Measurements from ENCODE around the gene SNAP91.
"Not testable (repeated sequence)": the region's sequence is repeated elsewhere in the genome, so short reads cannot be mapped to it uniquely, and the experiment has no call there.

Gene SNAP91, protein sequence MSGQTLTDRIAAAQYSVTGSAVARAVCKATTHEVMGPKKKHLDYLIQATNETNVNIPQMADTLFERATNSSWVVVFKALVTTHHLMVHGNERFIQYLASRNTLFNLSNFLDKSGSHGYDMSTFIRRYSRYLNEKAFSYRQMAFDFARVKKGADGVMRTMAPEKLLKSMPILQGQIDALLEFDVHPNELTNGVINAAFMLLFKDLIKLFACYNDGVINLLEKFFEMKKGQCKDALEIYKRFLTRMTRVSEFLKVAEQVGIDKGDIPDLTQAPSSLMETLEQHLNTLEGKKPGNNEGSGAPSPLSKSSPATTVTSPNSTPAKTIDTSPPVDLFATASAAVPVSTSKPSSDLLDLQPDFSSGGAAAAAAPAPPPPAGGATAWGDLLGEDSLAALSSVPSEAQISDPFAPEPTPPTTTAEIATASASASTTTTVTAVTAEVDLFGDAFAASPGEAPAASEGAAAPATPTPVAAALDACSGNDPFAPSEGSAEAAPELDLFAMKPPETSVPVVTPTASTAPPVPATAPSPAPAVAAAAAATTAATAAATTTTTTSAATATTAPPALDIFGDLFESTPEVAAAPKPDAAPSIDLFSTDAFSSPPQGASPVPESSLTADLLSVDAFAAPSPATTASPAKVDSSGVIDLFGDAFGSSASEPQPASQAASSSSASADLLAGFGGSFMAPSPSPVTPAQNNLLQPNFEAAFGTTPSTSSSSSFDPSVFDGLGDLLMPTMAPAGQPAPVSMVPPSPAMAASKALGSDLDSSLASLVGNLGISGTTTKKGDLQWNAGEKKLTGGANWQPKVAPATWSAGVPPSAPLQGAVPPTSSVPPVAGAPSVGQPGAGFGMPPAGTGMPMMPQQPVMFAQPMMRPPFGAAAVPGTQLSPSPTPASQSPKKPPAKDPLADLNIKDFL

DNA sequence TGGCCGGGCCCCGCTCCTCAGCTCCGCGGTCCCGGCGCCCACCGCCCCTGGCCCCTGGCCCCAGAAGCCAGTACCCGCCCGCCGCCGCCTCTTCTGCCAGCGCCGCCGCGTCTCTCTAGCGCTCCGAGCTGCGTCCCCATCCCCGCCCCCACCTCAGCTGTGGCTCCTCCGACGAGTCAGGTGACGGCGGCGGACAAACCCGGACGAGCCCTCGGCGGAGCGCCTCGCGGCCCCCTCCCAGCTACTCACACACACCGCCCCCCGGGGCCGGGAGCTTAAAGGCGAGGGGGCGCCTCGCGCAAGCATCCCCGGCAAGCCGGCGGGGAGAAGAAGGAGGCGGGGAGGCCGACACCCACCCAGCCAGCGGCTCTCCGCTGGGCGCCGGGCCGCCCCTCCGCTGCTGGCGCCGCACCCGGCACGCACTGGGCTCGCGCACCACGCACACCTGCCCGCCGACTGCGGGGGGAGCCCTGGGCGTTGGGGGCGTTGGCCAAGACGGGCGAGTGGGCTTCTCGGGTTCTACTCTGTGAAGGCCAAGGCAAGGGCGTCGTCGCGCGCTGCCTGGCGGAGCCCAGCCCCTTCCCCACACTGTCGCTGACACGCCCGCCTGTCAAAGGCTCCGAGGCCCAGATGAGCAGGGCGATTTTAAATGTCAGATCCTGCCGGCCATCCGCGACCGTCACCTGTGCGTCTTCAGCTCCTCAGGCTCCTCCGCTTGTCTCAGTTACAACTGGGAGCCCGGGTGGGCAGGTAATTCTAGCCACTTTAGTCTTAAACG is at the start of gene SNAP91:
Gene SNAP91 (minus strand): TSS at position 132 of the 778 bp plus-strand sequence. CDS start 1,174 bp downstream, outside the sequence.
- no peak for DNase-seq

DNA sequence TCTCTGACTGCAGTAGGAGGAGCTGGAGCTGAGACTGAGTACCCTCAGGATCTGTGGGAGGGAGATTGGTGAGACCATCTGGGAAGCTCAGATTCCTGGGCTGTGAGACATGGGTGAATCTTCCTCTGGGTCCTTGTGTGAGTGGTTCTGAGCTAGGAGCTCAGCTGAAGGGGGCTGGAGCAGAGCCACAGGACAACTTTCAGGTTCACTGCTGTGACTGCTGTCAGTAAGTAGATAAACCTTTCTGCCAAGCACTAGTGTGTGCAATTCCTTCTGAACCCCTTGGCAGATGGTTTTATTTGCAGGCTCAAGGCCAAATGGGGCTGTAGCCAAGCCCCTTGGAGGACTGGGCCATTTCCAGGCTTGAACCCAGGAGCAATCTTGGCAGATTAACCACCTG is 49.6 kb upstream of the SNAP91 start:
- DNase-seq, result no peak

DNA sequence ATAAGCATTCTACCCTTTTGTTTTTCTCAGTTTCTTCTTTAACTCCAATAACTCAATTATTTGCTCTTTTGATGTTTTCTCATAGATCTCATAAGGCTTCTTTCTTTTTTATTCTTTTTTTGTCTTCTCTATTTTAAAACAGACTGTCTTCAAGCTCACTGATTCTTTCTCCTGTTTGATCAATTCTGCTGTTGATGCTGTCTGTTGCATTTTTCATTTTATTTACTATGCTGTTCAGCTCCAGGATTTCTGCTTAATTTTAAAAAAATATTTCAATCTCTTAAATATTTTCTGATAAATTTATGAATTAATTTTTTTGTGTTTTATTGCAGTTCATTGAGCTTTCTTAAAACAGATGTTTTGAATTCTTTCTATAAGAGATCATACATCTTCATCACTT is 48.1 kb upstream of the SNAP91 start:
- no peak for DNase-seq

DNA sequence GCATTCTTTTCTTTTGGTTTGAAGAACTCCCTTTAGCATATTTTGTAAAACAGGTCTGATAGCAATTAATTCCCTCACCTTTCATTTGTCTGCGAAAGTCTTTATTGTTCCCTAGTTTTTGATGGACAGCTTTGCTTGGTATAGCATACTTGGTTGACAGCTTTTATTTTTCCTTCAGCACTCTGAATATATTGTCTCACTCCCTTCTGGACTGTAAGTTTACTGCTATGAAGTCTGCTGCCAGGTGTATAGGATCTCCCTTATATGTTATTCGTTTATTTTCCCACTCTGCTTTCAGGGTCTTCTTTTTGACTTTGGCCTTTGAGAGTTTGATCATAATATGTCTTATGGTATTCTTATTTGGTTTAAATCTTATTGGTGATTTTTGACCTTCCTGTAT is 47.7 kb upstream of the SNAP91 start:
- no peak for DNase-seq

DNA sequence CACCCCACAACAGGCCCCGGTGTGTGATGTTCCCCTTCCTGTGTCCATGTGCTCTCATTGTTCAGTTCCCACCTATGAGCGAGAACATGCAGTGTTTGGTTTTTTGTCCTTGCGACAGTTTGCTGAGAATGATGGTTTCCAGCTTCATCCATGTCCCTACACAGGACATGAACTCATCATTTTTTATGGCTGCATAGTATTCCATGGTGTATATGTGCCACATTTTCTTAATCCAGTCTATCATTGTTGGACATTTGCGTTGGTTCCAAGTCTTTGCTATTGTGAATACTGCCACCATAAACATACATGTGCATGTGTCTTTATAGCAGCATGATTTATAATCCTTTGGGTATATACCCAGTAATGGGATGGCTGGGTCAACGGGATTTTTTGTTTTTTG is 43.5 kb upstream of the SNAP91 start:
- not testable (repeated sequence) for DNase-seq

DNA sequence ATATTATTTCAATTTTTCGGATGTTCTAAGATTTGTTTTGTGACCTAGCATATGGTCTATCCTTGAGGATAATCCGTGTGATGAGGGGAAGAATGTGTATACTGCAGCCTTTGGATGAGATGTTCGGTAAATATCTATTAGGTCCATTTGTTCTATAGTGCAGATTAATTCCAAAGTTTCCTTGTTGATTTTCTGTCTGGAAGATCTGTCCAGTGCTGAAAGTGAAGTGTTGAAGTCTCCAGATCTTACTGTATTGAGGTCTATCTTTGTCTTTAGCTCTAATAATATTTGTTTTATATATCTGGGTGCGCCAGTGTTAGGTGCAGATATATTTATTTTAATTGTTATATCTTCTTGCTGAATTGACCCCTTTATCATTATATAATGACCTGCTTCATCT is 32.2 kb upstream of the SNAP91 start:
- DNase-seq, result no peak

DNA sequence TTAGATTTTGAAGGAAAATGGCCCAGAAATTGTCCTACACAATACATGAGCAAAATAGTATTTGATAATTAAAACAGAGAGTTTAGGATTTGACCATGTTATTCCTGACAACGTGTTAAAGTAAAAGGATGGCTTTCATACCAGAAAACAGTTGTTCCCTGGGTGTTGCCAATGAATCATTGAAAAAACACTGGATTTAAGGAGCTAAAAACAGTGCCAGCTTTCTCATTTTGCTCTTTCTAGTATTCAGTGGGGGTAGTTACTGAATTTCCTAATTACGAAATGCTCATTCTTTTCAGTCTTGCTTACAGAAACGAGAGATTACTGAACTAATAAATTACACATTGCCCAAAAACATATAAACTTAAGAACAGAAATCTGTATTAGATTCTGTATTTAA is 26.6 kb upstream of the SNAP91 start:
- DNase-seq, result no peak

DNA sequence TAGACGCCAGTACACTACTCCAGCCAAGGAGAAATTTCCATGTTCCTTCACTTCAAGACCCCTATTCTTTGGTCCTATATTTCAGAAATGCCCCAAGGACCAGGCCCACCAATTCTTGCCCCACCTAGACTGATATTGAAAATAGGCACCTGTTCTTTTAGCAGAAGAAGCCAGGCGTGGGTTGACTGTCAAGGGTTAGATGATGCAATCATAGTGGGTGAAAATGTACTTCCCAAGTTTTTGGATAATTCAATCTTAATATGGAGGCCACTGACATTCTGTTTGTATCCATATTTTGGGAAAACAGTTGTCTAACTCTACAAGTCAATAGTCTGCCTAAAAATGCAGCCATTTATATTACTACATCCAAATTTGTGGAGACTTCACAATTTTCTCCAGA is 21.0 kb upstream of the SNAP91 start:
- no peak for DNase-seq

DNA sequence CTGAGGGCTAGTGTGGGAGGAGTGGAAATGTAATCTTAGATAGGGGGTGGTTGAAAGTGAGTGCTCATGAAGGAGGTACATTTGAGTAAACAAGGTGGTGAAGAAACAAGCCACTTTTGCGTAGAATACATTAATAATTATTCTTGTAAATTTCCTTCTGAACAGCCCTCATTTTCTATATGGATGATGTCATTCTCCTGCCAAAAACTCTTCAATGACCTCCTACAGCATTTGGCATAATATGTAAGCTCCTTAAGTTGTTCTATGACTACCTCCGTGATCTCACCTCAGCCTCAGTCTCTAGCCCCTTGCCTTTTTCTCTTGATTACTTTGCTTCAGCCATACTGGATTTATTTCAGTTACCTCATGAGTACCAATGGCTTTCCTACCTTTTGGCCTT is 14.0 kb upstream of the SNAP91 start:
- DNase-seq, result no peak

DNA sequence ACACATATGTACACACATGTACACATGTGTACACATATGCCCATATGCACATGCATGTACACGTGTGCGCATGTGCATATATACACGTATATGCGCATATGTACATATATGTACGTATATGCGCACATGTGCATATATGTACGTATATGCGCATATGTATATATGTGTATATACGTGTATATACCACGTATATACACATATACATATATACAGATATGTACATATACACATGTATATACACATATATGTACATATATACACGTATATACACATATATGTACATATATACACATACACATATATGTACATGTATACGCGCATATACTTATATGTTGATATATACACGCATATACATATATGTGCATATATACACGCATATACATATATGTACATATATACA is 8.9 kb upstream of the SNAP91 start:
- DNase-seq, result no peak

DNA sequence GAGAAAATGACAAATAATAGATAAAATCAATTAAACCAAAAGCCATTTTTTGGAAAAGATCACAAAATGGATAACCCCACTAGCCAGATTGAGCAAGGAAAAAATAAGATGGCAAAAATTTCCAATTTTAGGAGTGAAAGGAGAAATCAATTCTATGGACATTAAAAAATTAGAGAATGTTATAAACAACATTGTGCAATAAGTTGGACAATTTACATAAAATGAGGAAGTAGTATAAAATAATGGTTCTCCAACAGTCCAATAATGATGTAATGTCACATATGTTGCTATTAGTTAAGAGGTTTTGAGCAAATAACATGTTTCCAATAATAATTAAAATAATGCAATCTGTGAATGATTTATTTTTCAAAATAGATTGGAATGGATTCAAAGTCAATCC is 3.1 kb upstream of the SNAP91 start:
- DNase-seq, result no peak

DNA sequence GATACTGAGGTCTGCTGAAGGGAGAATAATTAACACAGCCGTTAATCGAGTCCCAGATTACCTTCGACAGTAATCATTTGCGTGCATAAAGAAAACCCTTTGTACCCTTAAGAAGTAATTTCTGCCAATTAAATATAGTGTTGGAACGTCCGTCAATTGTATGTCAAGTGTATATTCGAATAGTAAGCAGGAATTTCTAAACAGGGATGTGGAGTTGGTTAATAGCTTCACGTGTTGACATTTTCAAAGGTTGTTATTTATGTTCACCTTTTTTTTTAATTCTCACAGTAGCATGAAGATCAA is 798 bp upstream of the SNAP91 start:
- DNase-seq, result no peak

DNA sequence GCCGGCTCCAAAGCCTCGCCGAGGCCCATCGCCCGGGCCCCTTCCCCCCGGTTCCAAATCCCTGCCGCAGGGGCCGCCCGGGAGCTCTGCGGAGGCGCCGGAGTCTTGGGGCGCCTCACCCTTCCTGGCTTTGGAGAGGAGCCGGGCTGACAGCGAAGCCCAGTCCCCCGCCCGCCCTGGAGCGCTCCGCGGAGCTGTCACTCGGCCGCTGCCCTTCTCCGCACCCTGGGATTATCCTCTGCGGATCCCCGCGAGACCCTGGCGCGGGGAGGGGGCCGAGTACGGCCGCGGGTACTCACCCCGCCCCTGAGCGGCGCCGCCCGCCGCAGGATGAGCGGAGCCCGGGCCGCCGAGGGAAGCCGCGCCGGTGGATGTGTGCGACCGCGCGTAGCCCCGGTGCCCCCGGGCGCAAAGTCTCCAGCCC is 343 bp downstream of the SNAP91 start:
- no peak for DNase-seq

DNA sequence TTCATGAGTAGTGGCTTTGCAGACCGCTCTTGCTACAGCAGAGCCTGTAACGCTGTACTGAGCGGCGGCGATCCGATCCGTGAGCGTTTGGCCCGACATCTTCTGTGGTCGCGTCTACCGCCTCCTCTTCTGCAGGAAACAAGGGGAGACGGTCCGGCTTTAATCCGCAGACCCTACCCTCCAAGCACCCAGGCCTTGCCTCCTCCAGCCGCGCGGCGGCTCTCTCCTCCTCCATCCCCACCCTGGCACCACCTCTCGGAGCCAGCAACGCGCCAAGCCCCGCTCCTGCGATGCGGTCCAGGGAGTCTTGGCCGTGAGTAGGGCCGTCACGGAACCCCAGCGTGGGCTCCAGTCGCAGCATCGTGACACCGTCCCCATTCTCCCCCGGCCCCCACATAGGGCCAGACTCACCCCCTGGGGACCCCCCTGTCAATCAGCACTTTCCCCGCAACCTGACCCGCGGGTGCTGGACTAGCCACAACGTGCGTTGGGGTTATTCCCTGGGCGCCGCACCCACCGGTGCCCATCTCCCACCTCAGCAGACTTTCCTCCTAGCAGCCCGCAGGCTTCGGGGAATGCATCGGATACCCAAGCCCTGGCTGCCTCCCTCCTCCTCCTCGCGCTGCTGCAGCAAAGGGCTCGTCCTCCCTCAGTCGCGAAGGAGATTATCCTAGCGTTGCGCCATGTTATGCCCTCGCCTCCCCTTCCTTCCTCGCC is 914 bp downstream of the SNAP91 start:
- DNase-seq, result no peak

DNA sequence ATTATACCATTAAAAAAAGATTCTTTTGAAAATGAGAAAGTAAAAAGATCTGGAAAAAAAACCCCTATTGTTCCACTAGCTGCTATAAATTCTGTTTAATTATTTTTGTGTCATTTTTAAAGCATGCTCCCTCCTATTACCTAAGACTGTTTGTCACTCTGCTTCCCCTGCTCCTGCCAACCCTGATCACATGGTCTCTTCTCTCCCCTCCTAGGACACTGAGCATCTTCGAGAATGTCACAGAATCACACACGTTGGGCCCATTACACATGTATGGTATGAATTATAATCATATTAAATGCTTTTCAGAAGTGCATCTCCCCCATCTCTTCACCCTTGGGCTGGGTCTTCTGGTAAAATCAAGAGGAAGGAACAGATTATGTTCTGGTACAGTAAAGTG is 6.2 kb downstream of the SNAP91 start:
- DNase-seq, result no peak

DNA sequence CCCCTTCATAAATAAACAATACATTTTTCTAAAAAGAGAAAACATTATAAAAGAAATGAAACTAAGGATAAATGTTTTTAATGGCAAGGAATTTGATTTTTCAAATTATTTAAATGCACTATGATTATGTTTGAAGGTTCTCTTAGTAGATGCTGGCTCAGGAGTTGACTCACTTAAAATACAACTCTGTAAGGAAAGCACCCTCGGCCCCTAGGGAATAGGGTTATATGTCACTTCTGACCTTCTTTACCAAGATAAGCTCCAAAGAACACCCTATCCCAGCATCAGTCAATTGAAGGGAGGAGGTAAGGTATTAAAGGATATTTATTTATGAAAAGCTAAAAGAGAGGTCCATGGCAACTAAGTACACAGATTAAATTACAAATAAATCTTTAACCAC is 6.8 kb downstream of the SNAP91 start:
- DNase-seq, result no peak

DNA sequence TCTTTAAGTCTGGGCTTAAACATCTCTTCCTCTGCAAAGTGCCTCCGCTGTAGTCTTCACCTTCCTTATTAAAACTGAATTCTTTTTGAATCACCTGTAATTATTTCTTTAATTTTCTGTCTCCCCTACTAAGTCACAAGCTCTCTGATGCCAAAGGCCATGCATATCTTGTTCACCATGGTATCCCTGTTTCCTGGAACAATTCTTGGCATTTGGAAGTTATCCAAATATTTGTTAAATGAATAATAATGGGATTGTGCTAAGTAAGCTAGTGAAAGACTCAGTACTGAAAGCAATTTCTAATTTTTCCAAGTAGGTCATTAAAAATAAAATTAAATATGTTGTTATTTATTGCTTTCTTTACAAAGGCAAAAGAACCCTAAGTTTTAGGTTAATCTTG is 12.2 kb downstream of the SNAP91 start:
- no peak for DNase-seq

DNA sequence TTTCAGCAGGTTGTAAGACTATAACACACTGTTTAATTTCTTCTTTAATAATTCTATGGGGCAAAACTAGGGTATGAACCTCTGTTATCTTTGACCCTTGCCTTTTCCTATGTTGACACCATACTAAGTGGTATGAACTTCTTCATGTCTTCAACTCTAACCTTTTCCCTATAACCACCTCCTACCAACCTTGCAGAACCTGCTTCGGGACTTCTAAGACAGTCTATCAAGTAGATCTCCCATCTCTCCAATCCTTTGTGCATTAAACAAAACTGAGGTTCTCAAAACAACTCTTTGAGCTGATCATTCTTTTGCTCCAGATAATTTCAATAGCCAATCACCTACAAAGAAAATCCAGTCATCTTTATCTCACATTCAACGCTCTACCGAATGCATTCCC is 23.4 kb downstream of the SNAP91 start:
- no peak for DNase-seq

DNA sequence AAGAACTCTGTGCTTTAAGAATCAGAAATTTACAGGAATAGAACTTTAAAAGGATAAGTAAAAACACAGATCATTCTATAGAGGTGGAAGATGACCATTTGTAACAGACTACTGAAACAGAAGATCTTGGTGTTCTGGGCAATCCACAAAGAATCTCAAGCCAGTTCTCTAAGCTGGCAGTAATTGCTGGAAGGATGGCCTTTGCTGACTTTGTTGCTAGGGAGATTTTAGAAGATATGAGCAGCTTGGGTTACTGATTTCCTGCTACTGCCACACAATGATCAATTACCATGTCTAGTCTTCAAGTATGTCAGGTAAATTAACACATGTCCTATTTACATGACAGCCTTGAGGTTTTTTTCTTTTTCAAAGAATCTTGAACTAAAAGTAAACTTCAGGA is 31.1 kb downstream of the SNAP91 start:
- DNase-seq, result no peak

DNA sequence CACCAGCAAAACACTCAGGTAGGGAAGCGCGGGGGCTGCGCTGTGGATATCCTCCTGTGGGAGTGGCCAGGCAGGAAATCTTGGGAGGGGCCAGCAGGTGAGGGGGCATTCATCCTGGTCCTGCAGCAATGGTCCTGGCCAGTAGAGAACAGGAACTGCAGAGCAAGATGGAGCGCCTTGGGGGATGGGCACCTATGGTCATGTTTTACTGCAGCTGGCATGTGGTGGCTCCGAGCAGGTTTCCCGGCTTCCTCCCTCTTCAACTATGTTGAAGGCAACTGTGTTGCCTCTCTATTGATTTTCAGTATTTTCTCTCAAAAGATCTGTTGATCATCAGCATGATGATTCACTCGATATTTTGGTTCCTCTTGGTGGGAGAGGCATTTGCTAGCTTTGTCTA is 70.9 kb downstream of the SNAP91 start:
- no peak for DNase-seq

DNA sequence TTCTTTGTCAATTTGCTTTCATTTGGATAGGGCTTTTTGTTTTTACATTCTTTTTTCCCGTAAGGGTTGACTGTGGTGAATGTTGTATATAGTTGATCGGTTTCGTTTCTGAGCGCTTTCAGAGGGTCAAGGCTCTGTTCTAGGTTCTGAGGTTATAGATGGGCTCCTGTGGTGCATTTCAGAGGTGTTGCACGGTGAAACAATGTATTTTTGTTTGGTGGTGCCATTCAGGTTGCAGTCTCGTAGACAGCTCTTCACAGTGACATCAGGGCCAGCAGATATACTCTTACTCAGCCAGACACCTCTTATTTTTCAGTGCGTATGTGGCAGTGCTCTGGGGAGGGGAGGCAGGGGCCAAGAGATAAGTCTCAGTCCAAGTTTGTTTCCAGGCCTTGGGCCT is 72.1 kb downstream of the SNAP91 start:
- no peak for DNase-seq

DNA sequence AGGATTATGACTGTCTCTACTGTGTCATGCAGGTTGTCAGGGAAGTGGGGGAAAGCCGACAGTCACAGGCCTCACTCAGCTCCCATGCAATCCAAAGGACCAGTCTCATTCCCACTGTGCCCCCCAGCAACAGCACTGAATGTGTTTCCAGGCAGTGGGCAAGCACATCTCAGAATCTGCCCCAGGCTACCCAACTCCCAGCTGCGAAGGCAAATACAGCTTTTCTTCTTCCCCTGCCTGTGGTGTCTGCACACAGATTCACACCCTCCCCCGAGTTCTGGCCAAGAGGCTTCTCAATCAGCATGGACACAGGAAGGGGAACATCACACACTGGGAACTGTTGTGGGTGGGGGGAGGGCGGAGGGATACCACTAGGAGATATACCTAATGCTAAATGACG is 75.3 kb downstream of the SNAP91 start:
- DNase-seq, result no peak

DNA sequence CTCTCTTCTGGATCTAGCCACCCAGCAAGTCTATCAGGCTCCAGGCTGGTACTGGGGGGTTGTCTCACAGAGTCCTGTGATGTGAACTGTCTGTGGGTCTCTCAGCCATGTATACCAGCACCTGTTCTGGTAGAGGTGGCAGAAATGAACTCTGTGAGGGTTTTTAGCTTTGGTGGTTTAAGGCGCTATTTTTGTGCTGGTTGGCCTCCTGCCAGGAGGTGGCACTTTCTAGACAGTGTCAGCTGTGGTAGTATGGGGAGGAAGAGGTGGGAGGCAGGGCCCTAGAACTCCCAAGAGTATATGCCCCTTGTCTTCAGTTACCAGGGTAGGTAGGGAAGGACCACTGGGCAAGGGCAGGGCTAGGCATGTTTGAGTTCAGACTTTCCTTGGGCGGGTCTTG is 75.8 kb downstream of the SNAP91 start:
- no peak for DNase-seq

Data from cortex of kidney (tissue), 1 donor.